Endothelial cell of umbilical vein (primary cell): Measurements from ENCODE around the gene SPDYE9.
"Not testable (repeated sequence)": the region's sequence is repeated elsewhere in the genome, so short reads cannot be mapped to it uniquely, and the experiment has no call there.

ENCODE experiments used
- EZH2 ChIP-seq: IDR thresholded peaks from 2 replicates; pipeline ENCODE4 v1.6.1; 2012; ENCODE audit warnings: borderline replicate concordance, low read depth, mild to moderate bottlenecking, moderate library complexity, low read length, inconsistent platforms; ENCODE audit not compliant: severe bottlenecking
- FOS ChIP-seq: IDR thresholded peaks from 2 replicates; pipeline ENCODE4 v1.6.1; 2011; ENCODE audit warnings: mild to moderate bottlenecking, low read length, moderate library complexity, borderline replicate concordance; ENCODE audit not compliant: insufficient read depth
- GATA2 ChIP-seq: IDR thresholded peaks from 2 replicates; pipeline ENCODE4 v1.7.0; 2011; ENCODE audit warnings: low read depth, mild to moderate bottlenecking, moderate library complexity, mixed read lengths, low read length; ENCODE audit not compliant: insufficient read length, insufficient read depth
- JUN ChIP-seq: IDR thresholded peaks from 2 replicates; pipeline ENCODE4 v1.6.1; 2011; ENCODE audit warnings: borderline replicate concordance, low read depth; ENCODE audit not compliant: insufficient read length, insufficient read depth
- MAX ChIP-seq: IDR thresholded peaks from 2 replicates; pipeline ENCODE4 v1.6.1; 2011; ENCODE audit not compliant: insufficient read depth, insufficient read length
- MYC ChIP-seq: IDR thresholded peaks from one replicate; pipeline ENCODE4 v1.6.1; 2011; ENCODE audit warnings: mild to moderate bottlenecking, low read depth, low read length
- POLR2A ChIP-seq: IDR thresholded peaks from 2 replicates; pipeline ENCODE4 v1.6.1; 2012; ENCODE audit warnings: low read depth, mild to moderate bottlenecking, control low read depth, low read length
- POLR2AphosphoS5 ChIP-seq: IDR thresholded peaks from 2 replicates; pipeline ENCODE4 v1.6.1; 2012; ENCODE audit warnings: low read depth, mild to moderate bottlenecking, control low read depth, low read length, moderate library complexity; ENCODE audit not compliant: insufficient read depth
- TF ChIP-seq, protein P1 (sequence below), 2 donors: IDR thresholded peaks; 1 replicate in 1 of 2; 2 replicates in 1 of 2; pipeline ENCODE4 v1.5.1; 2011; ENCODE audit warnings: low read length in 2 of 2, mild to moderate bottlenecking in 2 of 2, moderate library complexity in 2 of 2, control low read depth in 1 of 2, inconsistent platforms in 1 of 2, low read depth in 1 of 2; ENCODE audit not compliant: insufficient read depth in 1 of 2; ENCODE audit errors: extremely low read depth in 1 of 2

- TF ChIP-seq, protein P1, sequence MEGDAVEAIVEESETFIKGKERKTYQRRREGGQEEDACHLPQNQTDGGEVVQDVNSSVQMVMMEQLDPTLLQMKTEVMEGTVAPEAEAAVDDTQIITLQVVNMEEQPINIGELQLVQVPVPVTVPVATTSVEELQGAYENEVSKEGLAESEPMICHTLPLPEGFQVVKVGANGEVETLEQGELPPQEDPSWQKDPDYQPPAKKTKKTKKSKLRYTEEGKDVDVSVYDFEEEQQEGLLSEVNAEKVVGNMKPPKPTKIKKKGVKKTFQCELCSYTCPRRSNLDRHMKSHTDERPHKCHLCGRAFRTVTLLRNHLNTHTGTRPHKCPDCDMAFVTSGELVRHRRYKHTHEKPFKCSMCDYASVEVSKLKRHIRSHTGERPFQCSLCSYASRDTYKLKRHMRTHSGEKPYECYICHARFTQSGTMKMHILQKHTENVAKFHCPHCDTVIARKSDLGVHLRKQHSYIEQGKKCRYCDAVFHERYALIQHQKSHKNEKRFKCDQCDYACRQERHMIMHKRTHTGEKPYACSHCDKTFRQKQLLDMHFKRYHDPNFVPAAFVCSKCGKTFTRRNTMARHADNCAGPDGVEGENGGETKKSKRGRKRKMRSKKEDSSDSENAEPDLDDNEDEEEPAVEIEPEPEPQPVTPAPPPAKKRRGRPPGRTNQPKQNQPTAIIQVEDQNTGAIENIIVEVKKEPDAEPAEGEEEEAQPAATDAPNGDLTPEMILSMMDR (IDR thresholded peaks at IDR 0.05; ENCODE audit: extremely low read depth in 1 of 2, insufficient read depth in 1 of 2, low read depth in 1 of 2, low read length in 2 of 2), result not testable (repeated sequence)
- TF ChIP-seq POLR2A, MAX, EZH2, POLR2AphosphoS5, MYC, JUN, FOS, GATA2: not testable (repeated sequence)
Observed at GRCh38 chr7:73085938-73086337, at the start of gene SPDYE9.
